Left lobe of liver (tissue), 2 donors: ENCODE measurements around the gene PAX5. TPM values are rescaled to one million over a fixed set of nuclear protein-coding genes. Genes with fewer than 3 reads are reported as not detected.

Experiments used
- ATAC-seq: fragments of 200-7000 bp; cut with Tn5 transposase; one replicate; pipeline ENCODE4 v1.9.1; 2020; ENCODE audit warnings: mild to moderate bottlenecking, moderate library complexity
- DNase-seq: peaks from one replicate; pipeline ENCODE4 v3.0.0-alpha.2; 2020; ENCODE audit warnings: low spot score
- total RNA-seq: library from RNA; stranded (reverse); gene quantifications from one replicate; pipeline ENCODE4 v1.2.1, GENCODE V29; 2021
- donor health status: DM: no; HTN: no; CAD: no; lungs with moderate emphysema.
- donor health status: DM: no; HTN: yes; CAD: no.

PAX5 gene
- total RNA-seq, 1 donor from 2014 or later, result 0.05 TPM

GRCh38 chr9:36791222-36791950, 242.7 kb downstream of the PAX5 start:
- DNase-seq (no peak), ATAC-seq (no peak)

- DNase-seq, result no peak
Observed at GRCh38 chr9:36789886-36790285, 244.2 kb downstream of the PAX5 start.

GRCh38 chr9:36788534-36788933, 245.5 kb downstream of the PAX5 start:
- ATAC-seq, result no peak
- DNase-seq, result no peak

More at GRCh38 chr9:36789886-36790285, 244.2 kb downstream of the PAX5 start:
- no peak for ATAC-seq

- ATAC-seq, result no peak
Observed at GRCh38 chr9:36787709-36788108, 246.4 kb downstream of the PAX5 start.

More at GRCh38 chr9:36787709-36788108, 246.4 kb downstream of the PAX5 start:
- DNase-seq, result no peak

Other genes starting within 250 kb of the PAX5 start
- gene ZCCHC7, start 86.3 kb upstream of the PAX5 start, total RNA-seq, result 6.5 TPM